OCI-LY3 (cell line): ENCODE data around the gene EDAR.

Experiments used
- H2AFZ ChIP-seq: fragments of 200-600, 300-600 bp; shearing (Covaris generic); 2 replicates; pipeline ENCODE4 v1.6.0; 2014; ENCODE audit warnings: antibody characterized with exemption, low read depth, low read length
- H3K27ac ChIP-seq: fragments of 200-600, 300-600 bp; sonication (generic); 2 replicates; pipeline ENCODE4 v1.5.1; 2014; ENCODE audit warnings: mild to moderate bottlenecking, low read length, moderate library complexity, mixed read lengths
- H3K27me3 ChIP-seq: fragments of 200-600, 300-600 bp; sonication (generic); 2 replicates; pipeline ENCODE4 v1.6.1; 2014; ENCODE audit warnings: low read depth, low read length, mixed read lengths
- H3K36me3 ChIP-seq: fragments of 200-600, 300-600 bp; sonication (generic); replicated peaks from 2 replicates; pipeline ENCODE3; 2014; ENCODE audit warnings: low read depth, low read length, mixed read lengths
- H3K4me1 ChIP-seq: fragments of 300-600, 200-600 bp; sonication (generic); 2 replicates; pipeline ENCODE4 v1.6.1; 2014; ENCODE audit warnings: low read length, mixed read lengths
- H3K4me2 ChIP-seq: fragments of 200-600, 300-600 bp; sonication (generic); 2 replicates; pipeline ENCODE4 v1.6.1; 2014; ENCODE audit warnings: low read length, mixed read lengths
- H3K4me3 ChIP-seq: fragments of 300-600, 200-600 bp; sonication (generic); 2 replicates; pipeline ENCODE4 v1.5.1; 2014; ENCODE audit warnings: antibody characterized with exemption, mild to moderate bottlenecking, low read length, moderate library complexity
- H3K79me2 ChIP-seq: fragments of 300-600, 200-600 bp; shearing (Covaris generic); 2 replicates; pipeline ENCODE4 v1.6.1; 2014; ENCODE audit warnings: mild to moderate bottlenecking, low read length, mixed read lengths
- H3K9ac ChIP-seq: fragments of 300-600, 200-600 bp; shearing (Covaris generic); 2 replicates; pipeline ENCODE4 v1.6.0; 2014; ENCODE audit warnings: mild to moderate bottlenecking, low read length, moderate library complexity
- H3K9me3 ChIP-seq: fragments of 200-600, 300-600 bp; shearing (Covaris generic); 2 replicates; pipeline ENCODE4 v1.6.1; 2014; ENCODE audit warnings: low read length, mixed read lengths; ENCODE audit not compliant: insufficient read depth
- H4K20me1 ChIP-seq: fragments of 200-600, 300-600 bp; sonication (generic); 2 replicates; pipeline ENCODE4 v1.6.1; 2016; ENCODE audit warnings: low read length, mixed read lengths; ENCODE audit not compliant: insufficient read depth
- EZH2phosphoT487 ChIP-seq: fragments of 200-600 bp; shearing (Covaris generic); IDR thresholded peaks from 2 replicates; pipeline ENCODE4 v1.6.1; 2018; ENCODE audit warnings: antibody characterized with exemption, mixed run types, low read depth
- TF ChIP-seq, protein P1 (sequence below): fragments of 200-600, 300-600 bp; sonication (generic); IDR thresholded peaks from 2 replicates; pipeline ENCODE4 v1.5.1; 2014; ENCODE audit warnings: antibody characterized with exemption, low read length, low read depth

The EDAR gene

GRCh38 chr2:108983061-108983460 is 6.0 kb downstream of the EDAR start:
- no peaks in the 10 kb centered on the region for H3K79me2 ChIP-seq
- H3K4me3 ChIP-seq: no peak overlapping the region
- no peak overlapping the region for H2AFZ ChIP-seq
- no peak overlapping the region for H3K4me2 ChIP-seq
- no peak overlapping the region for H3K9ac ChIP-seq
- H3K4me1 ChIP-seq: no peaks in the 10 kb centered on the region
- H4K20me1 ChIP-seq: no peaks in the 10 kb centered on the region
- H3K36me3 ChIP-seq: no peaks in the 10 kb centered on the region
- TF ChIP-seq EZH2phosphoT487: no peak
- TF ChIP-seq, protein P1, sequence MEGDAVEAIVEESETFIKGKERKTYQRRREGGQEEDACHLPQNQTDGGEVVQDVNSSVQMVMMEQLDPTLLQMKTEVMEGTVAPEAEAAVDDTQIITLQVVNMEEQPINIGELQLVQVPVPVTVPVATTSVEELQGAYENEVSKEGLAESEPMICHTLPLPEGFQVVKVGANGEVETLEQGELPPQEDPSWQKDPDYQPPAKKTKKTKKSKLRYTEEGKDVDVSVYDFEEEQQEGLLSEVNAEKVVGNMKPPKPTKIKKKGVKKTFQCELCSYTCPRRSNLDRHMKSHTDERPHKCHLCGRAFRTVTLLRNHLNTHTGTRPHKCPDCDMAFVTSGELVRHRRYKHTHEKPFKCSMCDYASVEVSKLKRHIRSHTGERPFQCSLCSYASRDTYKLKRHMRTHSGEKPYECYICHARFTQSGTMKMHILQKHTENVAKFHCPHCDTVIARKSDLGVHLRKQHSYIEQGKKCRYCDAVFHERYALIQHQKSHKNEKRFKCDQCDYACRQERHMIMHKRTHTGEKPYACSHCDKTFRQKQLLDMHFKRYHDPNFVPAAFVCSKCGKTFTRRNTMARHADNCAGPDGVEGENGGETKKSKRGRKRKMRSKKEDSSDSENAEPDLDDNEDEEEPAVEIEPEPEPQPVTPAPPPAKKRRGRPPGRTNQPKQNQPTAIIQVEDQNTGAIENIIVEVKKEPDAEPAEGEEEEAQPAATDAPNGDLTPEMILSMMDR: no peak
- H3K27me3 ChIP-seq: peaks cover 16% of the 10 kb centered on the region
- H3K9me3 ChIP-seq: no peaks in the 10 kb centered on the region
- H3K27ac ChIP-seq: no peak overlapping the region

GRCh38 chr2:108982259-108982679 is 6.8 kb downstream of the EDAR start:
- Histone ChIP-seq H3K9me3 (no peaks in the 10 kb centered on the region), H3K27me3 (peaks cover 22% of the 10 kb centered on the region), H2AFZ (no peak overlapping the region), H3K4me2 (no peak overlapping the region), H3K27ac (no peak overlapping the region), H4K20me1 (no peaks in the 10 kb centered on the region), H3K4me3 (no peak overlapping the region), H3K9ac (no peak overlapping the region), H3K4me1 (no peaks in the 10 kb centered on the region), H3K79me2 (no peaks in the 10 kb centered on the region), H3K36me3 (no peaks in the 10 kb centered on the region)
- TF ChIP-seq, protein P1: no peak
- no peak for TF ChIP-seq EZH2phosphoT487

GRCh38 chr2:108981846-108982245 is 7.2 kb downstream of the EDAR start:
- H3K4me2 ChIP-seq: no peak overlapping the region
- no peaks in the 10 kb centered on the region for H4K20me1 ChIP-seq
- H3K36me3 ChIP-seq: no peaks in the 10 kb centered on the region
- no peak overlapping the region for H2AFZ ChIP-seq
- no peak overlapping the region for H3K27ac ChIP-seq
- no peaks in the 10 kb centered on the region for H3K4me1 ChIP-seq
- H3K79me2 ChIP-seq: no peaks in the 10 kb centered on the region
- H3K9ac ChIP-seq: no peak overlapping the region
- H3K9me3 ChIP-seq: no peaks in the 10 kb centered on the region
- H3K27me3 ChIP-seq: peaks cover 22% of the 10 kb centered on the region
- H3K4me3 ChIP-seq: no peak overlapping the region
- no peak for TF ChIP-seq EZH2phosphoT487

- H3K4me3 ChIP-seq: no peak overlapping the region
- H3K9ac ChIP-seq: no peak overlapping the region
- H3K9me3 ChIP-seq: no peaks in the 10 kb centered on the region
- H3K27ac ChIP-seq: no peak overlapping the region
- no peaks in the 10 kb centered on the region for H3K36me3 ChIP-seq
- TF ChIP-seq, protein P1: no peak
- no peak for TF ChIP-seq EZH2phosphoT487
- no peaks in the 10 kb centered on the region for H3K79me2 ChIP-seq
- H3K27me3 ChIP-seq: peaks cover 22% of the 10 kb centered on the region
- no peaks in the 10 kb centered on the region for H4K20me1 ChIP-seq
- no peak overlapping the region for H2AFZ ChIP-seq
- H3K4me2 ChIP-seq: no peak overlapping the region
- H3K4me1 ChIP-seq: no peaks in the 10 kb centered on the region
Observed at GRCh38 chr2:108980076-108980475, 8.9 kb downstream of the EDAR start.

GRCh38 chr2:108979461-108979860 is 9.6 kb downstream of the EDAR start:
- H3K36me3 ChIP-seq: no peaks in the 10 kb centered on the region
- no peak overlapping the region for H2AFZ ChIP-seq
- no peaks in the 10 kb centered on the region for H3K4me1 ChIP-seq
- TF ChIP-seq EZH2phosphoT487: no peak
- TF ChIP-seq, protein P1: no peak
- no peak overlapping the region for H3K4me3 ChIP-seq
- no peak overlapping the region for H3K4me2 ChIP-seq
- H3K27ac ChIP-seq: no peak overlapping the region
- peaks cover 22% of the 10 kb centered on the region for H3K27me3 ChIP-seq
- H3K79me2 ChIP-seq: no peaks in the 10 kb centered on the region
- H3K9me3 ChIP-seq: no peaks in the 10 kb centered on the region
- H3K9ac ChIP-seq: no peak overlapping the region
- no peaks in the 10 kb centered on the region for H4K20me1 ChIP-seq
